Neural progenitor cell (in vitro differentiated cells): ENCODE measurements around the gene LDB3. TPM values are rescaled to one million over a fixed set of nuclear protein-coding genes. Genes with fewer than 3 reads are reported as not detected.

Experiments used
- DNase-seq: peaks from one replicate; pipeline ENCODE4 v3.0.0-alpha.2; 2016; ENCODE audit warnings: low spot score
- H2AFZ ChIP-seq: fragments of 200-600 bp; sonication (generic); replicated peaks from 2 replicates; pipeline ENCODE4 v1.6.1; 2016; ENCODE audit warnings: antibody characterized with exemption
- H3F3A ChIP-seq: fragments of 200-600 bp; sonication (generic); 2 replicates; pipeline ENCODE4 v1.6.1; 2016; ENCODE audit warnings: antibody characterized with exemption, low read depth
- H3K27ac ChIP-seq: fragments of 200-600 bp; sonication (generic); 2 replicates; pipeline ENCODE4 v1.5.1; 2016; ENCODE audit warnings: mild to moderate bottlenecking
- H3K27me3 ChIP-seq: fragments of 200-600 bp; sonication (generic); 2 replicates; pipeline ENCODE4 v1.6.1; 2016; ENCODE audit warnings: mild to moderate bottlenecking, moderate library complexity
- H3K36me3 ChIP-seq: fragments of 200-600 bp; sonication (generic); 2 replicates; pipeline ENCODE4 v1.5.1; 2016
- H3K4me1 ChIP-seq: fragments of 200-600 bp; sonication (generic); 2 replicates; pipeline ENCODE4 v1.6.1; 2016; ENCODE audit warnings: mixed run types
- H3K4me2 ChIP-seq: fragments of 200-600 bp; sonication (generic); 2 replicates; pipeline ENCODE4 v1.6.1; 2016
- H3K4me3 ChIP-seq: fragments of 200-600 bp; sonication (generic); 2 replicates; pipeline ENCODE4 v1.5.1; 2016
- H3K79me2 ChIP-seq: fragments of 200-600 bp; sonication (generic); 2 replicates; pipeline ENCODE4 v1.6.1; 2016; ENCODE audit warnings: low read depth
- H3K9ac ChIP-seq: fragments of 200-600 bp; sonication (generic); 2 replicates; pipeline ENCODE4 v1.6.1; 2016
- H3K9me3 ChIP-seq: fragments of 200-600 bp; sonication (generic); 2 replicates; pipeline ENCODE4 v1.5.1; 2016; ENCODE audit warnings: low read depth
- H4K20me1 ChIP-seq: fragments of 200-600 bp; sonication (generic); 2 replicates; pipeline ENCODE4 v1.6.1; 2016; ENCODE audit warnings: low read depth
- H3K27ac Mint-ChIP-seq: 3 replicates; pipeline ENCODE4 v1.8.0; 2021; ENCODE audit warnings: mixed read lengths
- H3K27me3 Mint-ChIP-seq: 2 replicates; pipeline ENCODE4 v1.8.0; 2022; ENCODE audit warnings: low read depth, mild to moderate bottlenecking, inconsistent platforms, moderate library complexity, mixed read lengths; ENCODE audit not compliant: insufficient read depth
- H3K36me3 Mint-ChIP-seq: 3 replicates; pipeline ENCODE4 v1.8.0; 2021; ENCODE audit warnings: mixed read lengths
- H3K4me1 Mint-ChIP-seq: 3 replicates; pipeline ENCODE4 v1.8.0; 2021; ENCODE audit warnings: mixed read lengths
- H3K4me3 Mint-ChIP-seq: 3 replicates; pipeline ENCODE4 v1.8.0; 2021; ENCODE audit warnings: mild to moderate bottlenecking, moderate library complexity, mixed read lengths
- H3K9me3 Mint-ChIP-seq: 3 replicates; pipeline ENCODE4 v1.8.0; 2020; ENCODE audit warnings: mixed read lengths
- CTCF ChIP-seq: fragments of 200-600 bp; sonication (generic); IDR thresholded peaks from 2 replicates; pipeline ENCODE4 v1.5.1; 2017; ENCODE audit warnings: antibody characterized with exemption, mild to moderate bottlenecking
- EZH2 ChIP-seq: fragments of 200-600 bp; sonication (generic); IDR thresholded peaks from 2 replicates; pipeline ENCODE4 v1.6.1; 2017; ENCODE audit warnings: antibody characterized with exemption, mild to moderate bottlenecking, moderate library complexity
- EZH2phosphoT487 ChIP-seq: fragments of 200-600 bp; sonication (generic); IDR thresholded peaks from 2 replicates; pipeline ENCODE4 v1.6.1; 2017; ENCODE audit warnings: antibody characterized with exemption
- total RNA-seq: library from RNA; depleted of rRNA; stranded (reverse); fragments of >200 nt; gene quantifications from 2 replicates; pipeline ENCODE4 v1.2.3, GENCODE V29; 2015; ENCODE audit warnings: low replicate concordance

The LDB3 gene
- total RNA-seq, 1 donor from 2014 or later: not detected

- H3K36me3 ChIP-seq: no peaks in the 10 kb centered on the region
These were observed 32.7 kb downstream of the LDB3 start for GRCh38 chr10:86700851-86701617.

GRCh38 chr10:86703176-86703575, 34.9 kb downstream of the LDB3 start:
- Histone ChIP-seq H3F3A (no peaks in the 10 kb centered on the region), H3K4me3 (no peak overlapping the region), H3K79me2 (no peaks in the 10 kb centered on the region), H3K27me3 (no peaks in the 10 kb centered on the region), H2AFZ (no peak overlapping the region), H4K20me1 (no peaks in the 10 kb centered on the region), H3K27ac (no peak overlapping the region), H3K9ac (no peak overlapping the region), H3K36me3 (no peaks in the 10 kb centered on the region), H3K9me3 (no peaks in the 10 kb centered on the region), H3K4me2 (no peak overlapping the region), H3K4me1 (peaks cover 7% of the 10 kb centered on the region)
- peak overlapping the region; percentile 8 for H3K27ac Mint-ChIP-seq
- H3K4me1 Mint-ChIP-seq: peaks cover 6% of the 10 kb centered on the region
- no peak for TF ChIP-seq EZH2phosphoT487
- no peak for TF ChIP-seq CTCF
- TF ChIP-seq EZH2: no peak
- no peak overlapping the region for H3K4me3 Mint-ChIP-seq
- DNase-seq: no peak
- H3K9me3 Mint-ChIP-seq: no peaks in the 10 kb centered on the region
- H3K27me3 Mint-ChIP-seq: peaks cover 4% of the 10 kb centered on the region
- no peaks in the 10 kb centered on the region for H3K36me3 Mint-ChIP-seq

More at GRCh38 chr10:86700851-86701617, 32.7 kb downstream of the LDB3 start:
- H3K27me3 ChIP-seq: no peaks in the 10 kb centered on the region
- Mint-ChIP-seq H3K4me1 (peaks cover 1% of the 10 kb centered on the region), H3K36me3 (no peaks in the 10 kb centered on the region), H3K27ac (no peak overlapping the region), H3K27me3 (peaks cover 4% of the 10 kb centered on the region), H3K4me3 (no peak overlapping the region), H3K9me3 (no peaks in the 10 kb centered on the region)
- no peak overlapping the region for H3K27ac ChIP-seq
- TF ChIP-seq CTCF (no peak), EZH2phosphoT487 (no peak), EZH2 (no peak)
- no peak overlapping the region for H3K4me2 ChIP-seq
- no peaks in the 10 kb centered on the region for H3K9me3 ChIP-seq
- no peaks in the 10 kb centered on the region for H4K20me1 ChIP-seq
- no peak overlapping the region for H3K9ac ChIP-seq
- no peak overlapping the region for H2AFZ ChIP-seq
- no peak for DNase-seq
- H3K4me3 ChIP-seq: no peak overlapping the region
- no peaks in the 10 kb centered on the region for H3F3A ChIP-seq
- H3K4me1 ChIP-seq: no peaks in the 10 kb centered on the region
- H3K79me2 ChIP-seq: no peaks in the 10 kb centered on the region

- Mint-ChIP-seq H3K27ac (peak overlapping the region; percentile 46), H3K4me3 (no peak overlapping the region), H3K4me1 (peaks cover 21% of the 10 kb centered on the region), H3K27me3 (no peaks in the 10 kb centered on the region), H3K36me3 (no peaks in the 10 kb centered on the region), H3K9me3 (no peaks in the 10 kb centered on the region)
- no peak overlapping the region for H3K4me2 ChIP-seq
- no peak overlapping the region for H2AFZ ChIP-seq
- no peaks in the 10 kb centered on the region for H3K79me2 ChIP-seq
- peaks cover 5% of the 10 kb centered on the region for H3F3A ChIP-seq
- TF ChIP-seq CTCF (no peak), EZH2 (no peak), EZH2phosphoT487 (no peak)
- H4K20me1 ChIP-seq: no peaks in the 10 kb centered on the region
- no peak overlapping the region for H3K4me3 ChIP-seq
- no peaks in the 10 kb centered on the region for H3K36me3 ChIP-seq
- H3K27ac ChIP-seq: no peak overlapping the region
- no peak for DNase-seq
- H3K27me3 ChIP-seq: no peaks in the 10 kb centered on the region
- H3K9me3 ChIP-seq: no peaks in the 10 kb centered on the region
- peaks cover 20% of the 10 kb centered on the region for H3K4me1 ChIP-seq
- H3K9ac ChIP-seq: no peak overlapping the region
These were observed 36.8 kb downstream of the LDB3 start for GRCh38 chr10:86705139-86705538.
